B cell (primary cell): ENCODE data around the gene NBPF1.
"Not testable (repeated sequence)": the region's sequence is repeated elsewhere in the genome, so short reads cannot be mapped to it uniquely, and the experiment has no call there.

Experiments
- CTCF ChIP-seq: fragments of 200-600 bp; IDR thresholded peaks from one replicate; pipeline ENCODE4 v1.8.0; 2022; ENCODE audit warnings: antibody characterized with exemption, mild to moderate bottlenecking
- EZH2 ChIP-seq: IDR thresholded peaks from 2 replicates; pipeline ENCODE4 v1.6.1; 2012; ENCODE audit warnings: borderline replicate concordance, low read depth, mild to moderate bottlenecking, moderate library complexity, low read length; ENCODE audit not compliant: insufficient read depth, poor library complexity, severe bottlenecking

DNA sequence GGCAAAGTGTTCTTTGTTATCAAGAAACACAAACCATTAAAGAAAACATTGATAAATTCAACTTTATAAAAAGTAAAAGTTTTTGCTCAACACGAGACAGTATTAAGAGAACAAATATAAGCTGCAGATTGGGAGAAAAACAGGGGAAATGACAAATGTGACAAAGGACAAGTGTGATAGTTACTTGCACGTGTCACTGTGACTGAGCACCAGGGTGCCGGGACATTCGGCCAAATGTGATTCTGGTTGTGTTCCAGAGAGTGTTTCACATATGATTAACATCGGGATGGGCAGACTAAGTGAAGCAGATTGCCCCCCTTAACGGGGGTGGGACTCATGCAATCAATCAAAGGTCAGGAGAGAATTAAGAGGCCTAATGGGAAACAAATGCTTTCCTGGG lies 52.9 kb downstream of the NBPF1 start:
- not testable (repeated sequence) for TF ChIP-seq CTCF, EZH2
